ENCODE data around the gene CHML.

CHML gene

DNA sequence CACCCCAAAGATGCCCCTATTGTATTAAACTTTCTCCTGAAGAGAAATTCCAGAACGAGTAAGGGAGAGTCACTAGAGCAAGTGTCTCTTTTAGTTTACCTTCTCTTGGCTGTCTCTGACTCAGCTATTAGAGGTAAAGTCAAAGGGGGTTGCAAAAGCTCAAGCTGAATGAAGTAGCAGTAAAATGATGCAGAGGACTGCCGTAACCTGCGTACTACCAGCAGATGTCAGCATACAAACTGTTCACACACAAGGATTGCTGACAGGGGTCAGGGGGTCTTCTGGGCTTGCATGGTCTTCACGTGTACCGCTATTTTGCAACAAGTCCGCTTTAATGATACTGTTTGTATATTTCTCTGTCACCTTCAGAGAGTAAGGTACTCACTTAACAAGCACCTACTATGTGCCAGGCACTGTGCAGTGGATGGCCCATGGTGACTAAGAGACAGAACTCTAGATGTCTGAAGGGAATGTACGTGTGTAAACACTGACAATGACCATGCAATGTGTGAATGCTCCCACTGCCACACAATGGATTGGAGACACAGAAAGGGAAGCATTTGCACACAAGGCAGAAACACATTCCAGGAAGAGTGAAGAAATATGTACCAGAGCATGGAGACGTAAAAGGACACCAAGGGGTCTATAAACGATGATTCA lies 34.9 kb downstream of the CHML start:
- Histone ChIP-seq H3K9me3 (ENCODE audit: control insufficient read depth, insufficient read depth, low read depth, low read length) (no peaks in the 10 kb centered on the region), H3K27ac (ENCODE audit: extremely low read depth, low read depth, low read length) (no peak overlapping the region), H3K36me3 (ENCODE audit: control insufficient read depth in 2 of 2, insufficient read depth in 1 of 2, low read length in 2 of 2) (no peaks in the 10 kb centered on the region), H3K4me3 (ENCODE audit: low read depth, low read length) (no peak overlapping the region), H3K4me1 (ENCODE audit: control insufficient read depth, insufficient read depth, low read length) (no peaks in the 10 kb centered on the region)
- no peak for TF ChIP-seq WT1 (tag by site-specific recombination; IDR thresholded peaks at IDR 0.05)
- TF ChIP-seq, protein P1, sequence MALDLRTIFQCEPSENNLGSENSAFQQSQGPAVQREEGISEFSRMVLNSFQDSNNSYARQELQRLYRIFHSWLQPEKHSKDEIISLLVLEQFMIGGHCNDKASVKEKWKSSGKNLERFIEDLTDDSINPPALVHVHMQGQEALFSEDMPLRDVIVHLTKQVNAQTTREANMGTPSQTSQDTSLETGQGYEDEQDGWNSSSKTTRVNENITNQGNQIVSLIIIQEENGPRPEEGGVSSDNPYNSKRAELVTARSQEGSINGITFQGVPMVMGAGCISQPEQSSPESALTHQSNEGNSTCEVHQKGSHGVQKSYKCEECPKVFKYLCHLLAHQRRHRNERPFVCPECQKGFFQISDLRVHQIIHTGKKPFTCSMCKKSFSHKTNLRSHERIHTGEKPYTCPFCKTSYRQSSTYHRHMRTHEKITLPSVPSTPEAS (tag by site-specific recombination; IDR thresholded peaks at IDR 0.05), result no peak
- TF ChIP-seq ZNF571 (tag by site-specific recombination; IDR thresholded peaks at IDR 0.05), result no peak
- TF ChIP-seq ZNF19 (tag by site-specific recombination; IDR thresholded peaks at IDR 0.05; ENCODE audit: low read depth), result no peak
- no peak for TF ChIP-seq BCL11B (tag by site-specific recombination; IDR thresholded peaks at IDR 0.05; ENCODE audit: low read depth)
- TF ChIP-seq, protein P2, sequence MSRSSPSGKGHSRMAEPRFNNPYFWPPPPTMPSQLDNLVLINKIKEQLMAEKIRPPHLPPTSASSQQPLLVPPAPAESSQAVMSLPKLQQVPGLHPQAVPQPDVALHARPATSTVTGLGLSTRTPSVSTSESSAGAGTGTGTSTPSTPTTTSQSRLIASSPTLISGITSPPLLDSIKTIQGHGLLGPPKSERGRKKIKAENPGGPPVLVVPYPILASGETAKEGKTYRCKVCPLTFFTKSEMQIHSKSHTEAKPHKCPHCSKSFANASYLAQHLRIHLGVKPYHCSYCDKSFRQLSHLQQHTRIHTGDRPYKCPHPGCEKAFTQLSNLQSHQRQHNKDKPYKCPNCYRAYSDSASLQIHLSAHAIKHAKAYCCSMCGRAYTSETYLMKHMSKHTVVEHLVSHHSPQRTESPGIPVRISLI (tag by site-specific recombination; IDR thresholded peaks at IDR 0.05), result no peak
- TF ChIP-seq KLF9 (tag by site-specific recombination; IDR thresholded peaks at IDR 0.05; ENCODE audit: low read depth), result no peak
- TF ChIP-seq ZNF776 (tag by site-specific recombination; IDR thresholded peaks at IDR 0.05; ENCODE audit: borderline replicate concordance), result no peak
- TF ChIP-seq ZFP3 (tag by site-specific recombination; IDR thresholded peaks at IDR 0.05; ENCODE audit: low read depth), result no peak
- TF ChIP-seq, protein P3, sequence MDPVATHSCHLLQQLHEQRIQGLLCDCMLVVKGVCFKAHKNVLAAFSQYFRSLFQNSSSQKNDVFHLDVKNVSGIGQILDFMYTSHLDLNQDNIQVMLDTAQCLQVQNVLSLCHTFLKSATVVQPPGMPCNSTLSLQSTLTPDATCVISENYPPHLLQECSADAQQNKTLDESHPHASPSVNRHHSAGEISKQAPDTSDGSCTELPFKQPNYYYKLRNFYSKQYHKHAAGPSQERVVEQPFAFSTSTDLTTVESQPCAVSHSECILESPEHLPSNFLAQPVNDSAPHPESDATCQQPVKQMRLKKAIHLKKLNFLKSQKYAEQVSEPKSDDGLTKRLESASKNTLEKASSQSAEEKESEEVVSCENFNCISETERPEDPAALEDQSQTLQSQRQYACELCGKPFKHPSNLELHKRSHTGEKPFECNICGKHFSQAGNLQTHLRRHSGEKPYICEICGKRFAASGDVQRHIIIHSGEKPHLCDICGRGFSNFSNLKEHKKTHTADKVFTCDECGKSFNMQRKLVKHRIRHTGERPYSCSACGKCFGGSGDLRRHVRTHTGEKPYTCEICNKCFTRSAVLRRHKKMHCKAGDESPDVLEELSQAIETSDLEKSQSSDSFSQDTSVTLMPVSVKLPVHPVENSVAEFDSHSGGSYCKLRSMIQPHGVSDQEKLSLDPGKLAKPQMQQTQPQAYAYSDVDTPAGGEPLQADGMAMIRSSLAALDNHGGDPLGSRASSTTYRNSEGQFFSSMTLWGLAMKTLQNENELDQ (tag by site-specific recombination; IDR thresholded peaks at IDR 0.05; ENCODE audit: low read depth), result no peak
- no peak for TF ChIP-seq ZBTB7A (tag by site-specific recombination; IDR thresholded peaks at IDR 0.05; ENCODE audit: low read depth)
- TF ChIP-seq, protein P4, sequence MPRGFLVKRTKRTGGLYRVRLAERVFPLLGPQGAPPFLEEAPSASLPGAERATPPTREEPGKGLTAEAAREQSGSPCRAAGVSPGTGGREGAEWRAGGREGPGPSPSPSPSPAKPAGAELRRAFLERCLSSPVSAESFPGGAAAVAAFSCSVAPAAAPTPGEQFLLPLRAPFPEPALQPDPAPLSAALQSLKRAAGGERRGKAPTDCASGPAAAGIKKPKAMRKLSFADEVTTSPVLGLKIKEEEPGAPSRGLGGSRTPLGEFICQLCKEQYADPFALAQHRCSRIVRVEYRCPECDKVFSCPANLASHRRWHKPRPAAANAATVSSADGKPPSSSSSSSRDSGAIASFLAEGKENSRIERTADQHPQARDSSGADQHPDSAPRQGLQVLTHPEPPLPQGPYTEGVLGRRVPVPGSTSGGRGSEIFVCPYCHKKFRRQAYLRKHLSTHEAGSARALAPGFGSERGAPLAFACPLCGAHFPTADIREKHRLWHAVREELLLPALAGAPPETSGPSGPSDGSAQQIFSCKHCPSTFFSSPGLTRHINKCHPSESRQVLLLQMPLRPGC (tag by site-specific recombination; IDR thresholded peaks at IDR 0.05), result no peak
- TF ChIP-seq, protein P5, sequence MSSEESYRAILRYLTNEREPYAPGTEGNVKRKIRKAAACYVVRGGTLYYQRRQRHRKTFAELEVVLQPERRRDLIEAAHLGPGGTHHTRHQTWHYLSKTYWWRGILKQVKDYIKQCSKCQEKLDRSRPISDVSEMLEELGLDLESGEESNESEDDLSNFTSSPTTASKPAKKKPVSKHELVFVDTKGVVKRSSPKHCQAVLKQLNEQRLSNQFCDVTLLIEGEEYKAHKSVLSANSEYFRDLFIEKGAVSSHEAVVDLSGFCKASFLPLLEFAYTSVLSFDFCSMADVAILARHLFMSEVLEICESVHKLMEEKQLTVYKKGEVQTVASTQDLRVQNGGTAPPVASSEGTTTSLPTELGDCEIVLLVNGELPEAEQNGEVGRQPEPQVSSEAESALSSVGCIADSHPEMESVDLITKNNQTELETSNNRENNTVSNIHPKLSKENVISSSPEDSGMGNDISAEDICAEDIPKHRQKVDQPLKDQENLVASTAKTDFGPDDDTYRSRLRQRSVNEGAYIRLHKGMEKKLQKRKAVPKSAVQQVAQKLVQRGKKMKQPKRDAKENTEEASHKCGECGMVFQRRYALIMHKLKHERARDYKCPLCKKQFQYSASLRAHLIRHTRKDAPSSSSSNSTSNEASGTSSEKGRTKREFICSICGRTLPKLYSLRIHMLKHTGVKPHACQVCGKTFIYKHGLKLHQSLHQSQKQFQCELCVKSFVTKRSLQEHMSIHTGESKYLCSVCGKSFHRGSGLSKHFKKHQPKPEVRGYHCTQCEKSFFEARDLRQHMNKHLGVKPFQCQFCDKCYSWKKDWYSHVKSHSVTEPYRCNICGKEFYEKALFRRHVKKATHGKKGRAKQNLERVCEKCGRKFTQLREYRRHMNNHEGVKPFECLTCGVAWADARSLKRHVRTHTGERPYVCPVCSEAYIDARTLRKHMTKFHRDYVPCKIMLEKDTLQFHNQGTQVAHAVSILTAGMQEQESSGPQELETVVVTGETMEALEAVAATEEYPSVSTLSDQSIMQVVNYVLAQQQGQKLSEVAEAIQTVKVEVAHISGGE (tag by site-specific recombination; conservative IDR thresholded peaks at IDR 0.05; ENCODE audit: low read depth), result no peak
- TF ChIP-seq, protein P6, sequence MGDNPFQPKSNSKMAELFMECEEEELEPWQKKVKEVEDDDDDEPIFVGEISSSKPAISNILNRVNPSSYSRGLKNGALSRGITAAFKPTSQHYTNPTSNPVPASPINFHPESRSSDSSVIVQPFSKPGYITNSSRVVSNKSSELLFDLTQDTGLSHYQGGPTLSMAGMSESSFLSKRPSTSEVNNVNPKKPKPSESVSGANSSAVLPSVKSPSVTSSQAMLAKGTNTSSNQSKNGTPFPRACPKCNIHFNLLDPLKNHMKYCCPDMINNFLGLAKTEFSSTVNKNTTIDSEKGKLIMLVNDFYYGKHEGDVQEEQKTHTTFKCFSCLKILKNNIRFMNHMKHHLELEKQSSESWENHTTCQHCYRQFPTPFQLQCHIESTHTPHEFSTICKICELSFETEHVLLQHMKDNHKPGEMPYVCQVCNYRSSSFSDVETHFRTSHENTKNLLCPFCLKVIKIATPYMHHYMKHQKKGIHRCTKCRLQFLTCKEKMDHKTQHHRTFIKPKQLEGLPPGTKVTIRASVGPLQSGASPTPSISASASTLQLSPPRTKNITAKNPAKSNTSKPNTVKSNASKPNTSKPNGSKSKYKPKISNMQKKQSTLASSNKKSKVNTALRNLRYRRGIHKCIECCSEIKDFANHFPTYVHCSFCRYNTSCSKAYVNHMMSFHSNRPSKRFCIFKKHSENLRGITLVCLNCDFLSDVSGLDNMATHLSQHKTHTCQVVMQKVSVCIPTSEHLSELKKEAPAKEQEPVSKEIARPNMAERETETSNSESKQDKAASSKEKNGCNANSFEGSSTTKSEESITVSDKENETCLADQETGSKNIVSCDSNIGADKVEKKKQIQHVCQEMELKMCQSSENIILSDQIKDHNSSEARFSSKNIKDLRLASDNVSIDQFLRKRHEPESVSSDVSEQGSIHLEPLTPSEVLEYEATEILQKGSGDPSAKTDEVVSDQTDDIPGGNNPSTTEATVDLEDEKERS (tag by site-specific recombination; IDR thresholded peaks at IDR 0.05), result no peak
- no peak for TF ChIP-seq ZNF302 (tag by site-specific recombination; IDR thresholded peaks at IDR 0.05; ENCODE audit: low read depth)
- ChIA-PET POLR2A (no interaction called here), CTCF (interaction anchor here (0.5 to 0.7 kb wide), 2 partner anchors 41 to 277 kb away, joined by 3 to 4 read pairs; no protein-coding TSS in a partner anchor)

Data from HEK293 (cell line).